Neuron (in vitro differentiated cells): ENCODE measurements around the gene FOXK1.
A peak's percentile ranks its signal among the peaks of the same experiment; 100 is the strongest.

ENCODE experiments used
- H2AFZ ChIP-seq: one replicate; pipeline ENCODE4 v1.6.1; 2013; ENCODE audit warnings: low read depth, mild to moderate bottlenecking, inconsistent platforms, low read length, moderate library complexity
- H3K27me3 ChIP-seq: one replicate; pipeline ENCODE4 v1.6.1; 2013; ENCODE audit warnings: low read length; ENCODE audit not compliant: insufficient read depth
- H3K36me3 ChIP-seq: one replicate; pipeline ENCODE4 v1.6.1; 2013; ENCODE audit warnings: low read length; ENCODE audit not compliant: insufficient read depth
- H3K4me1 ChIP-seq: one replicate; pipeline ENCODE4 v1.6.1; 2013; ENCODE audit warnings: low read length; ENCODE audit not compliant: insufficient read depth
- H3K4me3 ChIP-seq: 2 replicates; pipeline ENCODE4 v1.5.1; 2013; ENCODE audit warnings: mild to moderate bottlenecking, low read length, moderate library complexity
- H3K9me3 ChIP-seq: one replicate; pipeline ENCODE4 v1.6.1; 2013; ENCODE audit warnings: low read length

The FOXK1 gene

DNA sequence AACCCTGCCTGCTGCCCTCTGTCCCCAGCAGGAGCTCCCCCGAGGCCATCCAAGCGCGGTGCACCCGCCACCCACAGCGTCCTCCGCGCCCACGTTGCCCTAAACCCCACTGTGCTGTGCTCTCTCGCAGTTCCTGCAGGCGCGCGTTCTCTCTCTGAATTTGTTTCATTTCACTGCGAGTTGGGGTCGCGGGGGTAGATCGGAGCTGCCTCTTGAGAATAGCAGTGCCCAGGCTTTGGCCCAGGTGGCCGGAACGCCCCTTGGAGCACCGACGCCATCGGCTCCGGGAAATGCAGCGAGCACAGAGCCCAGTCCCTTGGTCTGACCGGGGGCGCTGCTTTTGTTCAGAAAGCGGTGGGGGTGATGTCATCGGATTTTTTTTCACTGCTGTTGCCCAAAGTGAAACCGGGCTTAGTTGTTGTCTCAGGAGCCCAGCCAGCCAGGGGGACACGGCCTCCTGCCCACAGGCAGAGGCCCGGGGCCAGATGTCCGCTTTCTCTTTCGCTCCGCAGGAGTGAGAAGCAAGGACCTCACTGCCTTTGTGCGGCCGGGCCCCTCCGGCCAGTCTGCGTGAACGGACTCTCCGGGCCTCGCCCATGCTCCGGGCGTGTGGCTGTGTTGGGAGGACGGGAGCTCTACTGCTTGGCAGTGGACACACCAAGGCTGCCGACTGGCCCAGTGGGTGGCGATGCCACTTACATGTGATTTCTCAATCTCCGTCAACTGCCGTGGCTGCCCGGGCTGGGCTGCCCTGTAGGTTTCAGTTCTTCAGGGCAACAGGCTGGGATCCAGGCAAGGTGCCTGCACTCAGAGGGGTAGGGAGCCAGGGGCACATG, 43.1 kb downstream of the FOXK1 start:
- Histone ChIP-seq H3K36me3 (peaks cover 17% of the 10 kb centered on the region), H3K9me3 (no peaks in the 10 kb centered on the region), H3K27me3 (no peaks in the 10 kb centered on the region), H3K4me1 (peaks cover 20% of the 10 kb centered on the region), H3K4me3 (peak overlapping the region; percentile 38), H2AFZ (peak overlapping the region; percentile 23)

DNA sequence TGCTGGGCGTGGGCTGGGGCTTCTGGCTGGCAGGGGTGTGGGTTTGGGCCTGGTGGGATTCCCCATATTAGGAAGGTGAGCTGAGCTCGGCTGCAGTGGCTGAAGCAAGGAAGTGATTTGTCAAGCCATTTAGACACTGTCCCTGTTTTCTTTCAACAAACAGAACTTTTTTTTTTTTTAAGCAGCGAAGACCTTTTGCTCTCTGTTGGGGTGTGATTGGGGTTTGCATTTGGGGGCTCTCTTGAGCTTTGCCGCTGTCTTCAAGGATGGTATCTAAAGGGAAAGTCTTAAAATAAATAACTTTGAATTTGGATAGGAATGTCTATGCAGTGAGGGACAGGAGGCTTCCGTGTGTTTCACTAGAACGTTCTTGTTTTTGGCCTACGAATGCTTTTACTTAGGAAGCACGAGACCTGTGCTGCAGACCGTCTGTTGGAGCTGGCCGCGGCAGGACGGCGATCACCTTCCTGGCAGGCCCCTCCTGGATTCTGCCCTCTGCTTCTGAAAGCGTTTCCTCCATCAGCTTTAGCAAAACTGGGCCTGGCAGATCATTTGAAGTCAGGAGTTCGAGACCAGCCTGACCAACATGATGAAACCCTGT, 43.9 kb downstream of the FOXK1 start:
- Histone ChIP-seq H3K4me3 (no peak overlapping the region), H3K27me3 (no peaks in the 10 kb centered on the region), H3K4me1 (peaks cover 20% of the 10 kb centered on the region), H3K9me3 (no peaks in the 10 kb centered on the region), H3K36me3 (peaks cover 17% of the 10 kb centered on the region), H2AFZ (no peak overlapping the region)

DNA sequence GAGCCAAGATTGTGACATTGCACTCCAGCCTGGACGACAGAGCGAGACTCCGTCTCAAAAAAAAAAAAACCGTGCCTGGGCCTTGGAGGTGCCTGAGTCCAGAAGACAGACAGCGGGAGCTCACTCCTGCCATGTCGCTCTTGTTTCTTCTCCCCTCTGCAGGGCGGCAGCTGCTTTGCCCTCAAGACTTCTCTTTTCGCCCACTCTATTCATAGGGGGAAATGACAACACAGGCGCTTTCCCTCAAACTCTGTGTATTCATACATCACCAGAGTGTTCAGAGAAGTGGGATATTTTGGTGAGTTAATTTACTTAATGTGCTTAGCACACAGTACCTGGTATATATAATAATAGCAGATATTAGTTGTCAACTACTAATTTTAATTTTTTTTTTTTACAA, 44.5 kb downstream of the FOXK1 start:
- Histone ChIP-seq H3K4me1 (peaks cover 20% of the 10 kb centered on the region), H3K36me3 (peaks cover 17% of the 10 kb centered on the region), H3K27me3 (no peaks in the 10 kb centered on the region), H3K4me3 (no peak overlapping the region), H2AFZ (no peak overlapping the region), H3K9me3 (no peaks in the 10 kb centered on the region)

GRCh38 chr7:4727914-4728705, 46.0 kb downstream of the FOXK1 start:
- Histone ChIP-seq H2AFZ (no peak overlapping the region), H3K4me3 (no peak overlapping the region), H3K36me3 (peaks cover 15% of the 10 kb centered on the region), H3K9me3 (no peaks in the 10 kb centered on the region), H3K27me3 (no peaks in the 10 kb centered on the region), H3K4me1 (peaks cover 20% of the 10 kb centered on the region)

DNA sequence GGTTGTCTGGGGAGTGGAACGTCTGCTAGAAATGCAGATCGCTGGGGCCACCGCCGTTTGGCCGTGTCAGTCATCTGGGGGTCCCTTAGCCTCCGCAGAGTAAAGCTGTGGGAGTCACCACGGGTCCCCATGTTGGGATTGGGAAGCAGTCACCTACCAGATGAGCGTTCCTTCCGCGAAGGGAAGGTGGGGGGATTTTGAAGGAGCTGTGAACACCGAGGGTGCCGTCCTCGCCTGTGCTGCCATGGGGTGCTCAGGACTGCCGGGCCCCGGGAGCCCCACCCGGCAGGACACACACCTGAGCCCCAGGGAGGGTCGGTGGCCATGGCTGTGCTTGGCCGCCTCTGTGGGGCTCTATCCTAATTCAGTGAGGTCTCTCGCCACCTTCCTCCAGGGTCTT, 47.2 kb downstream of the FOXK1 start:
- H3K36me3 ChIP-seq = peaks cover 18% of the 10 kb centered on the region
- no peaks in the 10 kb centered on the region for H3K9me3 ChIP-seq
- H3K4me1 ChIP-seq = peaks cover 16% of the 10 kb centered on the region
- no peak overlapping the region for H3K4me3 ChIP-seq
- H2AFZ ChIP-seq = no peak overlapping the region
- no peaks in the 10 kb centered on the region for H3K27me3 ChIP-seq

- Histone ChIP-seq H3K4me3 (no peak overlapping the region), H2AFZ (no peak overlapping the region), H3K36me3 (peaks cover 18% of the 10 kb centered on the region), H3K9me3 (no peaks in the 10 kb centered on the region), H3K27me3 (no peaks in the 10 kb centered on the region), H3K4me1 (peaks cover 6% of the 10 kb centered on the region)
Measured at GRCh38 chr7:4730276-4730675, 48.2 kb downstream of the FOXK1 start.

DNA sequence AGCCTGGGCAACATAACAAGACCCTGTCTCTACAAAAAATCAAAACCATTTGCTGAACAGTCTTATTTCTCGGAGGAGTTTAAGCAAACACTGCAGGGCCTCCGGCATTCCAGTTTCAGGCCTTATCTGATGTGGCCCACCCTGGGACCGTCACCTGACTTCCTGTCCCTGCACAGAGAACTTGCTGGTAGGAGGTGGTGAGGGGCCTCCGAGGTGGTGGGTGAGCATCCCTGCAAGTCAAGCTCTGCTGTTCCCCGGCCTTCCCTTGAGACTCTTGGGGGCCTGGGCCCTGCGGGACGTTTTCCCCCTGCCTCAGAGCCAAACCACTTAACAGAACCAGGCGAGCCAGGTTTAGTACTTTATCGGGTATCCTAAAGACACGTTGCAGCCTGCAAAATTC, 48.9 kb downstream of the FOXK1 start:
- Histone ChIP-seq H3K4me1 (no peaks in the 10 kb centered on the region), H3K4me3 (no peak overlapping the region), H3K9me3 (no peaks in the 10 kb centered on the region), H3K27me3 (no peaks in the 10 kb centered on the region), H3K36me3 (peaks cover 18% of the 10 kb centered on the region), H2AFZ (no peak overlapping the region)

DNA sequence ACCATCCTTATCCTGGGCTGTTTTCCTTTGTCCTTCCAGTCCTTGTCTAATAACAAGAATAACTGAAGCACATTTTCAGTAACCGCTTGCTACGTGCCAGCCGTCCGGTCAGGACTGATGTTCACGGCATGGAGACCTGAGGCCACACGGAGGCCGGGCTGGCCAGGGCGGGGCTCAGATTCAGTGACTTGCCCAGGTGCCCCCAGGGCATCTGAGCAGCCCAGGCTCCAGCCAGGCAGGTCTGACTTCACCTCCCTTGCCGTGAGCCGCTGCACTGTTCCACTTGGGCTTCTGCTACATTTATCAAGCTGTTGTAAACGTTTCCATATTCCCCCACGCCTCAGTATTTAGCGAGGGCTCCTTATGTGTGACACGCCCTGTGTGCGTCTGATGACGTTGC, 49.7 kb downstream of the FOXK1 start:
- Histone ChIP-seq H3K4me3 (no peak overlapping the region), H2AFZ (no peak overlapping the region), H3K9me3 (no peaks in the 10 kb centered on the region), H3K4me1 (no peaks in the 10 kb centered on the region), H3K36me3 (peaks cover 18% of the 10 kb centered on the region), H3K27me3 (no peaks in the 10 kb centered on the region)

- H3K9me3 ChIP-seq = no peaks in the 10 kb centered on the region
- no peak overlapping the region for H2AFZ ChIP-seq
- H3K4me1 ChIP-seq = peaks cover 7% of the 10 kb centered on the region
- peaks cover 15% of the 10 kb centered on the region for H3K36me3 ChIP-seq
- H3K4me3 ChIP-seq = no peak overlapping the region
- H3K27me3 ChIP-seq = no peaks in the 10 kb centered on the region
Measured at GRCh38 chr7:4733936-4734528, 51.9 kb downstream of the FOXK1 start.

- H3K36me3 ChIP-seq = peaks cover 15% of the 10 kb centered on the region
- H3K9me3 ChIP-seq = no peaks in the 10 kb centered on the region
- H3K27me3 ChIP-seq = no peaks in the 10 kb centered on the region
- no peak overlapping the region for H2AFZ ChIP-seq
- peaks cover 13% of the 10 kb centered on the region for H3K4me1 ChIP-seq
- H3K4me3 ChIP-seq = no peak overlapping the region
Measured at GRCh38 chr7:4734587-4735345, 52.7 kb downstream of the FOXK1 start.

- Histone ChIP-seq H3K9me3 (no peaks in the 10 kb centered on the region), H3K4me1 (peaks cover 13% of the 10 kb centered on the region), H2AFZ (no peak overlapping the region), H3K36me3 (peaks cover 21% of the 10 kb centered on the region), H3K27me3 (no peaks in the 10 kb centered on the region), H3K4me3 (no peak overlapping the region)
Measured at GRCh38 chr7:4737300-4737699, 55.2 kb downstream of the FOXK1 start.

DNA sequence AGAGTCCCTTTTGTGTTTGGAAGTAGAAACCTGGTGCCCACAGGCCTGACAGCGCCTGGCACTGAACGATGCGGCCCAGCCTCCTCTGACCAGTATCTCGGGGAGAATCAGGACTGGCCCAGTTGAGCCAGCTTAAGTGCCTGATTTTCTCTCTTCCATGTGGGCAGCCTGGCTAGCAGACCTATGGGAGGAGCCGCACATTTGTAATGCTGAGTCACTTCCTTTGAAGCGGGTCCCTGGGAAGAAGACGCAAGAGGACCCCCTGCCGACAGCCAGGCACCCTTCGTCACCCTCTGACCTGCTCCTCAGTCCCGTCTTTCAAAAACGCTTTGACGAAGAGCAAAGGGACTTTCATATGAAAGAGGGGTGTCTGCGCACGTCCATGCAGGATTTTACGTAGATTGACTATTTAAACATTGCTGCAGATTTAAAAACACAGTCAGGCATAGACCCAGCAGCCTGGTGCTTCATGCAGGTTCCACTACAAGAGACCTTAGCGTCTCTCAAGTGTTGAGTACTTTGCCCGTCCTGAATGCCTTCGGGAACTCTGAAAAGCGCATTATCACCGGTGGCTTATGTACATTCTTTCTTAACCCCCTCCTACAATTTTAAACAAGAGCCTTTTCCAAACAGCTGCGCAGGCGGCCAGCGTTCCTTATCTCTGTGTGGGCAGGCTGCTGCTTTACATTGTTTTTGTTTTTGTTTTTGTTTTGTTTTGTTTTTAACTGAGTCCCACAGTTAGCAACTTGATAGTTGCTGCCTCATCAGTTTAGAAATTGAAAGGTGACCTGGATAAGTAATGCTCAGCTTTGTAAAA, 56.8 kb downstream of the FOXK1 start:
- Histone ChIP-seq H3K9me3 (no peaks in the 10 kb centered on the region), H3K4me3 (no peak overlapping the region), H2AFZ (no peak overlapping the region), H3K4me1 (peaks cover 14% of the 10 kb centered on the region), H3K27me3 (no peaks in the 10 kb centered on the region), H3K36me3 (peaks cover 19% of the 10 kb centered on the region)
